GM20000 (cell line): Measurements from ENCODE around the gene HELZ.

Source experiments
- DNase-seq: peaks from one replicate; pipeline ENCODE4 v3.0.0; 2012; ENCODE audit warnings: low spot score
- TF ChIP-seq, protein P1 (sequence below): IDR thresholded peaks from 2 replicates; pipeline ENCODE4 v1.5.1; 2012; ENCODE audit warnings: mild to moderate bottlenecking, control low read depth; ENCODE audit errors: extremely low read depth, missing control alignments

HELZ gene

DNA sequence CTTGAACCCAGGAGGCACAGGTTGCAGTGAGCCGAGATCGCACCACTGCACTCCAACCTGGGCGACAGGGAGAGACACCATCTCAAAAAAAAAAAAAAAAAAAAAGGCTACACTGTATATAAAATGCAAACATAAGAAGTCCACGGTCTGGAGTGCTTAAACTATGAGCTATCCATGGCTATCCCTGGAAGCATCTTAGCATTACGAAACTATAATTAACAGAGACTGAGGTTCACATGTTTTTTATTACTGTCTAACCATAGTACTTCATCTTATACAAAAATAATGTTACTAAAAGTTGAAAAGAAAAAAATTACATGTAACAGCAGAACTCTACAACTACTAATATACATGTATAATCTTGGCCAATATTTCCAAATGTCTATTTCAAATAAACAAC is 32.8 kb downstream of the HELZ start:
- no peak for DNase-seq

DNA sequence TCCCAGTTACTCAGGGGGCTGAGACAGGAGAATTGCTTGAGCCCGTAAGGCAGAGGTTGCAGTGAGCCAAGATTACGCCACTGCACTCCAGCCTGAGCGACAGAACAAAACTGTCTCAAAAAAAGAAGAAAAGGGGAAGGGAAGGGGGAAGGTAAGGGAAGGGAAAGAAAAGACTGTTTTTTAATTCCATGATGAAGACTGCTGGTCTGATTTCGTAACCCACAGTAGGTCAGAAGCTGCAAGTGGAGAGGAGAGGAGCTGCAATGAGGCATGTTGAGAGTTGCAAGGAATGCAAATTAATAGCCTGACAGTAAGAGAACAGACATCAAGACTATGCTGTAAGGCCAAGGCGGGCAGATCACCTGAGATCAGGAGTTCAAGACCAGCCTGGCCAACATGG is 33.3 kb downstream of the HELZ start:
- TF ChIP-seq, protein P1, sequence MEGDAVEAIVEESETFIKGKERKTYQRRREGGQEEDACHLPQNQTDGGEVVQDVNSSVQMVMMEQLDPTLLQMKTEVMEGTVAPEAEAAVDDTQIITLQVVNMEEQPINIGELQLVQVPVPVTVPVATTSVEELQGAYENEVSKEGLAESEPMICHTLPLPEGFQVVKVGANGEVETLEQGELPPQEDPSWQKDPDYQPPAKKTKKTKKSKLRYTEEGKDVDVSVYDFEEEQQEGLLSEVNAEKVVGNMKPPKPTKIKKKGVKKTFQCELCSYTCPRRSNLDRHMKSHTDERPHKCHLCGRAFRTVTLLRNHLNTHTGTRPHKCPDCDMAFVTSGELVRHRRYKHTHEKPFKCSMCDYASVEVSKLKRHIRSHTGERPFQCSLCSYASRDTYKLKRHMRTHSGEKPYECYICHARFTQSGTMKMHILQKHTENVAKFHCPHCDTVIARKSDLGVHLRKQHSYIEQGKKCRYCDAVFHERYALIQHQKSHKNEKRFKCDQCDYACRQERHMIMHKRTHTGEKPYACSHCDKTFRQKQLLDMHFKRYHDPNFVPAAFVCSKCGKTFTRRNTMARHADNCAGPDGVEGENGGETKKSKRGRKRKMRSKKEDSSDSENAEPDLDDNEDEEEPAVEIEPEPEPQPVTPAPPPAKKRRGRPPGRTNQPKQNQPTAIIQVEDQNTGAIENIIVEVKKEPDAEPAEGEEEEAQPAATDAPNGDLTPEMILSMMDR, result no peak
- DNase-seq, result no peak

More for the DNA sequence above, 32.8 kb downstream of the HELZ start:
- TF ChIP-seq, protein P1, result no peak

DNA sequence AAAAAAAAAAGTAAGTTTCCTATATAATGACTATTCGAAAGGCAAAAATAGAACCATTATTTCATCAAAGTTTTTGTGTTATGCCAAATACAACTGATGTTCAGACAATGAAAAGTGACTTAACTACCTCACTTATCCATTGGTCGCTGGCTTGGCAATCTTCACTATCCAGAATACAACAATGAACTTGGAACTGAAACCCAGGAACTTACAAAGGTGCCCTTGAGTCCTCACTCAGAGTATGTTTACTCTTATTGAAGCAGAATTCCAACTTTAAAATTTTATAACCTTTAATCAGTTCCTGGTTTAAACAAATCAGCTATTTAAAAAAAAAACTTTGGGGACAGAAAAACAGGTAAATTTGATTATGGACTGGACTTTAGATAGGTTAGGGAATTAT is 34.1 kb downstream of the HELZ start:
- TF ChIP-seq, protein P1, result no peak

DNA sequence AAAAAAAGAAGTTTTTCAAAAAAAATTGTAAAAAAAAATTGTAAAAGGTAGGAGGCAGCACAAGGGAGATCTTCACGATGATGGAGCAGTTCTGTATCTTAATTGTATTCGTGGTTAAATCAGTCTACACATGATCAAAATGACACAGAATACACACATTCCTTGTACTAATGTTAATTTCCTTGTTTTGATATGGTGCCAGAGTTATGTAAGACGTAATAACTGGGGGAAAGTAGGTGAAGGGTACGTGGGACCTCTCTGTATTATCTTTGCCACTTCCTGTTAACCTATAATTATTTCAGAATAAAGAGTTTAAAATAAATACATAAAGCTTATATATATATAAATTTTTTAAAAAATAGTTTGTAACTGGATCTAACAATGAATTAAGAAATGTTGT is 36.8 kb downstream of the HELZ start:
- no peak for DNase-seq
- TF ChIP-seq, protein P1, result no peak

More for the DNA sequence above, 34.1 kb downstream of the HELZ start:
- DNase-seq, result no peak

DNA sequence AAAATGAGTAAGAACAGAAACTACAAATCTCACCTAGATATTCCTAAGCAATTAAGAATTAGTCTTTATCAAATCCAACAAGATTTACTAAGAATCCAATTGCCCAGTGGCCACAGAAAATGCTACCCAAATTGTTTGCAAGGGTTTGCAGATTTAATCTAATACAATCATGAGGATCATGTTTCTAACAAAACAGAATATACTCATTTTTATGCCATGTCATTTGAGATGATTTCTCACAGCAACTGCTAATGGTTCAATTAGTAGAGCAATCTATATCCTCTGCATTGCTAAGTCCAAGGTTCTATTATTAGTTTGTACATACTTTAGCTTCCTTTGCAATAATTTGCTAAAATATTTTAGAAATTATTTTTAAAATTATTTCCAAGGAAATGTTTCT is 41.2 kb downstream of the HELZ start:
- no peak for DNase-seq
- TF ChIP-seq, protein P1, result no peak

DNA sequence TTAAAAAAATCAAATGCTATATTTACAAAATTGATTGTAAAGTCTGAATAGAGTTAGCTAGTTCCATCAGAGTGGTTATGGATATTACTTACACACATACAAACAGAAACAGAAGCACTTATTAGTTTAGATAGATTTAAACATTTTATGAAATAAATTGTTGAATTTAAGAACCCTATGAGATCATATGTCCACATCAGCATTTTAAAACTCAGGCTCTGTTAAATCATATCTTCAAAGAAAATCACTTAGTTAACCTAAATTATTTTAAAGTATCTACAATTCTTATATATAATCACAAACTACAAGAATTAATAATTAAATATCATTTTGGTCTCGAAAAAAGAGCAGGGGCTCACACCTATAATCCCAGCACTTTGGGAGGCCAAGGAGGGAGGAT is 42.5 kb downstream of the HELZ start:
- TF ChIP-seq, protein P1, result no peak
- DNase-seq, result no peak

DNA sequence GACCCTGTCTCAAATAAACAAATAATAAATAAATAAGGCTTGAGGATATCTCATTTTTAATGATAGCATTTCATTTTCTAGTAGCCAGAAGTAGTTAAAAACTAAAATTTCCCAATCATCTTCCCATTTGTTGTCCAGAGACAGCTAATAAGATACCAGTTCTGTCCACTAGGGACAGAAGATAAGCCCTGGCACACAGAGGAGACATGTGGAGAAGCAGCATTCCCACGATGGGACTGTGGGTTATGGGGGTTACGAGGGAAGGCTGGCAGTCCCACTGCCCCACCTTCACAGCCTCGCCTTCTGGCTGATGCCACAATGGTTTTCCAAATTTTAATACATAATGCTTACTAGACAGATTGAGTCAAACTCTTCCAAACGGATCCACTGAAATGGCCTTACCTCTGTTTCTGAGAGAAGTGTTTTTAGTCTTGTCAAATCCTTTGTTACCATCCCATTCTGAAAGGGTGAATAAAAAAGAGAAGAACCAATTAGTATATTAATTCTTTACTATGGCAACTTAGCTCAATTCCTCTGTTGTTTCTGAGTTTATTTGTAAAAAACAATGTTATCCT is 44.2 kb downstream of the HELZ start:
- TF ChIP-seq, protein P1, result peak; percentile 4
- no peak for DNase-seq
